ENCODE measurements around the gene TMF1.
A peak's percentile ranks its signal among the peaks of the same experiment; 100 is the strongest.

TMF1 gene, protein sequence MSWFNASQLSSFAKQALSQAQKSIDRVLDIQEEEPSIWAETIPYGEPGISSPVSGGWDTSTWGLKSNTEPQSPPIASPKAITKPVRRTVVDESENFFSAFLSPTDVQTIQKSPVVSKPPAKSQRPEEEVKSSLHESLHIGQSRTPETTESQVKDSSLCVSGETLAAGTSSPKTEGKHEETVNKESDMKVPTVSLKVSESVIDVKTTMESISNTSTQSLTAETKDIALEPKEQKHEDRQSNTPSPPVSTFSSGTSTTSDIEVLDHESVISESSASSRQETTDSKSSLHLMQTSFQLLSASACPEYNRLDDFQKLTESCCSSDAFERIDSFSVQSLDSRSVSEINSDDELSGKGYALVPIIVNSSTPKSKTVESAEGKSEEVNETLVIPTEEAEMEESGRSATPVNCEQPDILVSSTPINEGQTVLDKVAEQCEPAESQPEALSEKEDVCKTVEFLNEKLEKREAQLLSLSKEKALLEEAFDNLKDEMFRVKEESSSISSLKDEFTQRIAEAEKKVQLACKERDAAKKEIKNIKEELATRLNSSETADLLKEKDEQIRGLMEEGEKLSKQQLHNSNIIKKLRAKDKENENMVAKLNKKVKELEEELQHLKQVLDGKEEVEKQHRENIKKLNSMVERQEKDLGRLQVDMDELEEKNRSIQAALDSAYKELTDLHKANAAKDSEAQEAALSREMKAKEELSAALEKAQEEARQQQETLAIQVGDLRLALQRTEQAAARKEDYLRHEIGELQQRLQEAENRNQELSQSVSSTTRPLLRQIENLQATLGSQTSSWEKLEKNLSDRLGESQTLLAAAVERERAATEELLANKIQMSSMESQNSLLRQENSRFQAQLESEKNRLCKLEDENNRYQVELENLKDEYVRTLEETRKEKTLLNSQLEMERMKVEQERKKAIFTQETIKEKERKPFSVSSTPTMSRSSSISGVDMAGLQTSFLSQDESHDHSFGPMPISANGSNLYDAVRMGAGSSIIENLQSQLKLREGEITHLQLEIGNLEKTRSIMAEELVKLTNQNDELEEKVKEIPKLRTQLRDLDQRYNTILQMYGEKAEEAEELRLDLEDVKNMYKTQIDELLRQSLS

DNA sequence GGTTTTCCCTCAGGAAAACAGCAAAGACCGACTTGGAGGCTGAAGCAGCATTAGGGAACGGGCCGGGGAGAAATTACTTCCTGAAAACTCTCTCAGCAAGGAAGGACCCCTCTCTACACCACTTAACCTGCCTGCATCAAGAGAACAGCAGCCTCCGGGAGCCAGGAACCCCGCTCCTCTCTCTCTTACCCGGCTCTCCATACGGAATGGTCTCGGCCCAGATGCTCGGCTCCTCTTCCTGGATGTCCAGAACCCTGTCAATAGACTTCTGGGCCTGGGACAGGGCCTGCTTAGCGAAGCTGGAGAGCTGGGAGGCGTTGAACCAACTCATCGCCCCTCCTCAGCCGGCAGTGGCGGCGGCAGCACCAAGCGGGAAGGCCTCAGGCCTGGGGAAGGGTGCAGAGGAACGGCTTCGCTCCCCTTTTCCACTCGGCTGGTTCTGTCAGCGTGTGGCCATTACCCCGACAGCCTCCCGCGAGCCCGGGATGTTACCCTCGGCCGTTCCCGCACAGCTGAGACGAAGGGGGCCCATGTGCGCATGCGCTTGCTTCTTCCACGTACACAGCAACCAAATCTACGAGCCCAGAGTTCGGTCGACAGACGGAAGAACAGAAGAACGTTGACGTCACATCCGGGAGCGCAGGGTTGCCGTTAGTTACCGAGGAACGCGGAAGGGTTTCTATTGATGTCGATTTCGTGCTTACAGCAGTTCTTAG lies at the start of gene TMF1:
TSS of gene TMF1 (minus strand) at position 578 of the 716 bp plus-strand sequence. CDS start at position 331, 247 bp downstream.
- DNase-seq: peak; percentile 98

DNA sequence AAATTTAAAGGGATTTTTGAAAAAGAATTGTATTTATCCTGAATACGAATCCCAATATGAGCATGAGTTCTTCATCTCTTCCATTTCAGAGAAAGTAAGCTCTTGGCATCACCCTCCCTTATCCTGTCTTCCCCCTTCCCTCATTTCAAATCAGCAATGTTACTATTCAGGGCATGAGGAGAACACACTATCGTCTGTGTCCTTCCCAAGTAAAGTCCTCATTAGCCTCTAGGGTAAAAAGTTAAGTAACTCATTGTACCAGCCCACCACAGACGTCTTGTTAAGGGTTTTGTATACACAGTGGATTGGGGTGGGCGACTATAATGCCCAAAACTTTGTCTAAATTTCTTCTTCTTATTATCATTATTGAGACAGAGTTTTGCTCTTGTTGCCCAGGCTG lies 47.4 kb upstream of the TMF1 start:
- DNase-seq: no peak

DNA sequence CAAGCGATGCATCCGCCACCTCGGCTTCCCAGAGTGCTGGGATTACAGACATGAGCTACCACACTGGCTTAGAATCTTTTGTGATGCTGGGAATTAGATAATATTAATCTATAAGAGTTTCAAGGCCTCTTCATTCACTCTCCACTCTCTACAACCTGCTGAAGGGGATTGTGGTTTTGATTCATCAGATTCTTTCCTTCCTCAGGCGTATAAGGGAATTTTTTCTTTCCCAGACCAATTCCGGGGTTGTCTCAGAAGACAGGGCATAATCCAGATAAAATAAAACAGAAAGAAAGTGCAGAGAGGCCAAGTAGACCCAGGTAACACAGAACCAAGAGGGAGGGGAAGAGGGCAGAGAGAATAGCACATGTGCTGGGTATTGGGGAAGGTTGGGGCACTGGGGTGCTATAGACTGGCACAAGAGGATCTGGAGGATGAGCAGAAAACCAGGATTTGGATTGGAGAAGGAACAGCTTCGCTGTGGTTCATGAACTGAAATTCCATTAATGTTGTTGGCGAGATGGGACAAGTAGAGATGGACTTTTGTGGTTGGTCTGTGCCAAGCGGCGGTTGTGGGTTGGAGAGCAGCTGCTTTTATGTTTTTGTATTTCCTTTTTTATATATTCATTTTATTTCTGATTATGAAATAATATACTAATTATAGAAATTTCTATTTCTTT lies 45.4 kb upstream of the TMF1 start:
- DNase-seq: no peak

DNA sequence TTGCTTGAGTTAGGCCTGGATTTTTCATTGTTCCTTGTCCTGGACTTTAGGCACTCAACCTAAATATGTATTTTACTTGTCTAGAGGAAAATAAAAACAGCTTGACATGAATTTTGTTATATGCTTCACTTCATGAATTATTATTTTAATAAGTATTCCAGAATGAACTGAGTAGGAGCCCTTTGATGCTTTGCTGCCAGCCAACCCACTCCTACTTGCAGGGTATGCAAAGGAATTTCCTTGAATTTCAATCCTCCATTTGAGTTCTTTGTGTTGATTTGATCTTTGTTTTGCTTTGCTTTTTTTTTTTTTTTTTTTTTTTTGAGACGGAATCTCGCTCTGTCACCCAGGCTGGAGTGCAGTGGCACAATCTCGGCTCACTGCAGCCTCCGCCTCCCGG lies 44.2 kb upstream of the TMF1 start:
- no peak for DNase-seq

DNA sequence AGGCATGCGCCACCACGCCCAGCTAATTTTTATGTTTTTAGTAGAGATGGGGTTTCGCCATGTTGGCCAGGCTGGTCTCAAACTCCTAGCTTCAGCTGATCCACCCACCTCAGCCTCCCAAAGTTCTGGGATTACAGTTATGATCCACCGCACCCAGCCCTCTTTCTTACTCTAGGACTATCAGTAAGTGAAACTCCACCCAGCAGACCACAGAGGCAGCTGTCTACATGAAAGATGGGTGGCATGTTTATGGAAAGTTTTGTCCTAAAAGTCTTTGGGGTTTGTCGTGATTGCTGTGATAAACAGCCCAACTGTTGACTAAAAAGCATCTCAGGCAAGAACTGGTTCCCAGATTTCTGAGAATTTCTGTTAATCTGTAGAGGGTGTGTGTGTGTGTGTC lies 43.5 kb upstream of the TMF1 start:
- DNase-seq: peak; percentile 48

DNA sequence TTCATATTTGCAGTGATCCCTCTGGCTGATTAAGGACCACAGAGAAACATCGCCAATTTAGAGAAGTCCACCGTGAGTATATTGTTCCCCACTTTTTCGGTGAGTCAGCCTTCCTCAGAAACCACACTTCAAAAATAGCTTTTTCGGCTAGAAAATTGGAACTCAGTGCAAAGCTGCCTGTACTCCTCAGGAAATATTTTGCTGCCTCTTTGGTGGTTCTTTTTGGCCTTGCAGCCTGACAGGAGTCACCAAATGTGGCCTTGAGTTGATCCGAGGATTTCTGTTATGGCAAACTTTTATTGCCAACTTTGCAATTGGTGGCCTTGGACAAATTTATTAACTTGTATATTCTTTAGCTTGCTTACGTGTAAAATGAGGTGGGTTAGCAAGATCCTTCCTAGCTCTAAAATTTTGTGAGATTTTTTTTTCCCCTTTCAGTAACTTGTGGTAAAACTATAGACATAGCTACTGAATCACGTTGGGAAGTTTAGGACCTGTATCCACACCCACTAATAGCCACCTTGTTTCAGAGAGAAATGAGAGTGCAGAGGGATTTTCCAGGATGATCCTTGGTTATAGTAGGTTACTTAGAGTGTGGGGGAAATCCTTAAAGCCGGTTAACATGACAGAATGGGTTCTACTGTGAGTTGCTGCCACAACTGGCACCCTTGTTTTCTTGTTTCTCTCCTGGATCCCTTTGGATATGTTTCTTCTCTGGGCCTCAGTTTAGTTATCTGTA lies 42.5 kb upstream of the TMF1 start:
- DNase-seq: peak; percentile 40

DNA sequence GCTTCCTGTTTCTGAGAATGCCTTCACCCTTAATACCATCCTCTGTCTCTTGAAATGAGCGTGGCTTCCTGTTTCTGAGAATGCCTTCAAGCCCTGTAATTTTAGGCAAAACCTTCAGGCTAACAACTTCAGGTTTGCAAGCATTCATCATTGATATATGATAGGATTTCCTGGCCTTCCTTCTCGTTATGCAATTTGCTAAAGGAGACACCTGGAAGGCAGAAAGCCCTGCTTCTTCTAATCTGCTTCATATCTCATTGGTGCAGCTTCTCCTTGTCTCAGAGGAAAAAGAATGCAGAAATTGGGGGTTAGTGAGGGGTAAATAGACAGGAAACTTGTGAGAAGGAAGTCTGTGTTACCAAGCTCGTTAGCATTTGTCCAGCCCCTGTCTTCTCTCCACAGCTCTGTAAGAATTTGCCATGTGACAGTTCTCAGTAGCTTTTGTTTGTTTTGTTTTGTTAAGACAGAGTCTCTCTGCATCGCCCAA lies 39.9 kb upstream of the TMF1 start:
- DNase-seq: no peak

DNA sequence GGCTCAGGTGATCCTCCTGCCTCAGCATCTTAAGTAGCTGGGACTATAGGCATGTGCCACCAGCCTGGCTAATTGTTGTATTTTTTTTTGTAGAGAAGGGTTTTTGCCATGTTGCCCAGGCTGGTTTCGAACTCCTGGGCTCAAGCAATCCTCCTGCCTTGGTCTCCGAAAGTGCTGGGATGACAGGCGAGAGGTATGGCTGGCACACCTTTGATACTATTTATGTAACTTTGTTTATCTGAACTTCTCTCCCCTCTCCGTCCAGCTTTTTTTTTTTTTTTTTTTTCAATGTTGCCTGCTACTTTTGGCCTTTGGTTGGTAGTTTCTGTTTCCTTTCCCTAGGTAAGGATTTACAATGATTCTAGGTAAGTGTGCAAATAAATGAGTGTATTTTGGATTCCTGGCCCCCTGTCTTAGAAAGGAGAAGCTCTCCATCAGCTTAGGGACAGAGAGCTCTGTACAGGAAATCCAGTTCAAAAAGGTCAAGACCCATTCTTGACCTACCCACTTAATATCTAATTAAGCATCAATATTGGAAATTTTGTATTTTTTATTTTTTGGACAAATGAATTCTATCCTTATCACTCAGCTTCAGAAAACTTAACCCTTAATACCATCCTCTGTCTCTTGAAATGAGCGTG lies 39.4 kb upstream of the TMF1 start:
- DNase-seq: no peak

DNA sequence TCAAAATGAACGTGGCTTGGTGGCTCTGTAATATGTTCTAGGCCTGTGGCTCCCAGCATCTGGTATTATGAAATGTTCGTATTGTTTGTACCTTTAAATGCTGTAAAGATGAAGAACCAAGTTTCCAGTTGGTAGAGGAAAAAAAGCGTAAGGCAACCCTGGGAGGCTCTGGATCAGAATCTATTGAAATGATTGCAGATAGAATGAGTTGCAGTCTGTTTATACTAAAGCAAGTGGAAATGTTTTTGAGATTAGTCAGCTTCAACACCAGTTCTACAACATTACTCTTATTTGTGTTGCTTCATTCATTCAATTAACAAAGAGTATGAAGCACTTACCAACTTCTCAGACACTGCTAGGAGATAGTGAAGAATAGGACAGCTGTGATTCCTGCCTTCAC lies 37.9 kb upstream of the TMF1 start:
- DNase-seq: no peak

DNA sequence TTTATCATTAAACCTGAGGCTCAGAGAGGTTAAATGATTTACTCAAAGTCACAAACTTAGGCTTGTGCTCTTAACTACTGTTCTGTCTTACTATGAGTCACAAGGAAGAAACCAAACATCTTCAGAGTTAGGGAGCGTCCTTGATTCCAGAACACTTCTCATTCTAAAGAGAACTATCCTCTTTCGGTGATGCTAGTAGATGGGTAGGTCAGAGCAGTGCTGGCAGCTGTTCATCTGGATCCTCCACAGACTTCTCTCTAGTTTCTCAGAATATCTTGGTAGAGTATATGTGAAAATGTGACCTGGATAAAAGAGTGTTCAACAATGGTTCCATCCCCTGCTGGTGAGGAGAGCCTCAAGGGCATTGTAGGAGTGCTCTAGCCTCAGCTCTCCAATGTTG lies 35.9 kb upstream of the TMF1 start:
- no peak for DNase-seq

DNA sequence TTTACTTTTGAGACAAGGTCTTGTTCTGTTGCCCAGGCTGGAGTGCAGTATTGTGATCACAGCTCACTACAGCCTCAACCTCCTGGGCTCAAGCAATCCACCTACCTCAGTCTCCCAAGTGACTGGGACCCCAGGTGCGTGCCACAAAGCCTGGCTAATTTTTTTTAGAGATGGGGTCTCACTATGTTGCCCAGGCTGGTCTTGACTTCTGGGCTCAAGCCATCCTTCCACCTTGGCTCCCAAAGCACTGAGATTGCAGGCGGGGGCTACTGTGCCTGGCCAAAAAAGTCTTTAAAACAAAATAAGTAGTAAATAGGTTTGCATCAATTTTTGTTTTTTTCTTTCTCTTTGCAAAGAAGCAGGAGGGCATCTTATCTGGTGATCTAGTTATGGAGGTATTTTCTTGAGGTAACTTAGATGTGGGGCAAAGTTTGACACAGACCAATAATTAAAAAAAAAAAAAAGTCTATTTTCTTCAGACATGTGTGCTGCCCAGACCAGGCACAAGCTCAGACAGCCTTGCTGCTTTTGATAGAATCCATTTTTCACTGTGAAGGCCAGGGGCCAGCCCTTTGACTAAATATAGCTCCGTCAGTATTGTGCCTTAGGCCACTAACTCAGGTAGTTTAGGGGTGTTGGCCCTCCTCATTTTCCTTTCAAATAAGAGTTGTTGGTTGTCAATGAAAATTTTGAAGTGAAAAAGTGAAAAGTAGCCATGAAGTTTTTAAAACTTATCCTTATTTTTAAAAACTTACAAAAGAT lies 35.1 kb upstream of the TMF1 start:
- no peak for DNase-seq

DNA sequence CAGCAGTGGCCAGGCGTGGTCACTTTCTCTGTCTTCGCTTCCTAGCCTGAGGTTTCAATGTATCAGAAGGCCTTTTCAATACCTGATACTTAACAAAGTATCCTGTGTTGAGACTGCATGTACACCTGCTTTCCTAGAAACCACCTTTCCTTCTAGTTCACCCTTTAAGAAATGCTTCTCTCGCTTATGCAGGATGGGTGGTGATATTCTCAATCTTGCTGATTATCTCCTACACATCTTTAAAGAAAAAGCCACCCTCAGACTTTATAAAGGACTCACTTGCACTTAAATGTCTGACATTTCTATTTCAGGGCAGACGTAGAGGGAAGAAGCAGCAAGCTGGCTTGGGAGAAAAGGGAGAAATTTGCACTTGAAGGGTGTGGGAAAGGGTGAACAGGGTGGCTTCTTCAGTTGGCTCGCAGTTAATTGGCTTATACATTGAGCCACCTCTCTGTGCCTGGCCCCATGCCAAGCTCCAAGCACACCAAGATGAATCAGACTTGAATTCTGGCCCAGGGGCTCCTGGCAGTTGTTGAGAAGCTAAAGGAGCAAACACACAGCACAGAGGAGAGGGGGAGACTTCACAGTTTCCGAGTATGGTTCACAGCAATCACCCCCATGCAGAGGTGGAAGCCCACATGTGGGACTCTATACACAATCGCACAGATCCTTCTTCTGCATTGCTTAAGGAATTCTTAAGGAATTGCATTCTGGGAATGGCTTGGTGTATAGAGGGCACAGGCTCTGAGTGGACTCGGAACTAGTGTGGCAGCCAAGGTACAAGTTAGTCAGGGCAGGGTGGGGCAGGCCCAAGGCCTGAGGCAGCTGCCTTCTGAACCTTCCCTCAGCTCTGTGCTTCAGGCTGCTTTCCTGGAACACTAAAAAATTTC lies 33.9 kb upstream of the TMF1 start:
- peak; percentile 90 for DNase-seq

DNA sequence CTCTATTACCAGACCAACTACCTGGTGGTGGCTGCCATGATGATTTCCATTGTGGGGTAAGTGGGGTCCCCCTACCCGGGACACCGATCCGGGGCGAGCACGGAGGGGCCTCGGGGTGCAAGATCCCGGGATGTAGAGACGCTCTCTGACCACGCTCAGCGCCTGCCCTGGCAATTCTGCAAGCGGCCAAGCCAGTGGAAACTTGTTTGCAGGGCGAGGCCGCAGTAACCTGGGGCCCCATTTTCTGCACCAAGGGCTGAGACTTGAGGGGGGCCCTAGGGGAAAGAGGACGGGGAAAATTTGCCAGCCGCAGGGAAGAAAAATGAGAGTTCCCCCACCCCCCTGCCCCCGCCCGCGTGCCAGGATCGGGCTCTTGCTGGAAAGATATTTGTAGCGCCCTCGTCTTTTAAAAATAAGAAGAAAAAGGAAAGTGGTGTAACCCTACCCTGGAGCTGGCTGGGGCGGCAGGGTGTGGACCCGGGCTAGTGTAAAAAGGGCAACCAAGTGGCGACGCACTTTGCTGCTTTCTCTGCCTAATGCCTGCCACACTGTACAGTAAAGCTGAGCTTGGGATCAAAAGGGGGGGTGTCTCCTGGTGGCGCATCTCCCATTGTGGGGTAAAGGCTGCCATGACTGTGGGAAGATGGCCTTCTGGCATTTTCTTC lies 33.2 kb upstream of the TMF1 start:
- no peak for DNase-seq

DNA sequence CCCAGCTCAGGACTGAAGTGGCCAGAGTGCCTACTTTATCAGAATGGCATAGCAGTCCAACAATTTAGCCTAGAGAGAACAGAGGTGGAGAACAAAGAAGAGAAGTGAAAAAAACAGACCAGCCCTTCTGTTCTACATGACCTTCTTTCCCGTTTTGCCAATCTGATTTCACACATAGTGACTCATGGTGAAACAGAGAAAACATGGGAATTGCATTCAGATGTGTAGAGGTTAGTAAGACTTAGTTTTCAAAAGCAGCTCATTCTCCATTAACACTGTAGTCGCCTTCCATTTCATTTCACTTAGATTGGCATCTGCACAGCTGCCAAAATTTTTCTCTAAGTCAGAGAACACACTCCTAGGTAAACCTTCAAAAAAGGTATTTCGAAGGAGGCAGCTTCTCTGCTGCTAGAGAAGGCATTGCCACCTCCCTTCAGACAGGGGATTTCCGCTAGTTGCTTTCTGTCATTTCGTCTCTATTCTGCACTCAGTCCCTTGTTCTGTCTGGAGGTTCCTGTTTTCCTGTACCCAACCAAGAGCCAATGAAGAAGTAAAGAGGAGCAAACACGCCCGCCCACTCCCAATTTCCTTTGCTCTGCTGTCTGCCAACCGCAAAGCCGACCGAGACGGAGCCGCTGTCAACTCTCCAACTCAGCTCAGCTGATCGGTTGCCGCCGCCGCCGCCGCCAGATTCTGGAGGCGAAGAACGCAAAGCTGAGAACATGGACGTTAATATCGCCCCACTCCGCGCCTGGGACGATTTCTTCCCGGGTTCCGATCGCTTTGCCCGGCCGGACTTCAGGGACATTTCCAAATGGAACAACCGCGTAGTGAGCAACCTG lies 32.4 kb upstream of the TMF1 start, which contains the start of gene ARL6IP5:
TSS of gene ARL6IP5 (plus strand) at position 612 of the 842 bp plus-strand sequence. CDS start at position 723, 111 bp downstream.
- peak; percentile 93 for DNase-seq

DNA sequence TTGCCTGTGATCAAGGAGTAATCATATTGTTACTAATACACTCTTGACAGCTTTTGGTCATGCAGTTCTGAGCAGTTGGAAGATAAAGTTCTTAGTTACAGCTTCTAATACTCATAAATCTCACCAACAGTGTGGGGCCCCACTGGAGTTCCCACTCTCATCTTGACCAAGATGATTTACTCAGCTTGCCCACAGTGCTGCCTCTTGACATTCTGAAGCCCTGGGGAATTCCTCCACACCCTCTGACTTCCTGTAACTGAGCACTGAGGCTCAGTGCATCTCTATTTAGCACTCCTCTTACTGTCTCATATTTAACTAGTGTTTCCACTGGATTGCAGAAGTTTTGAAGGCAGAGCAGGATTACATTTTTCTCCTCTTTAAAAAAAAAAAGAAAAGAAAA lies 30.7 kb upstream of the TMF1 start:
- DNase-seq: peak; percentile 84

DNA sequence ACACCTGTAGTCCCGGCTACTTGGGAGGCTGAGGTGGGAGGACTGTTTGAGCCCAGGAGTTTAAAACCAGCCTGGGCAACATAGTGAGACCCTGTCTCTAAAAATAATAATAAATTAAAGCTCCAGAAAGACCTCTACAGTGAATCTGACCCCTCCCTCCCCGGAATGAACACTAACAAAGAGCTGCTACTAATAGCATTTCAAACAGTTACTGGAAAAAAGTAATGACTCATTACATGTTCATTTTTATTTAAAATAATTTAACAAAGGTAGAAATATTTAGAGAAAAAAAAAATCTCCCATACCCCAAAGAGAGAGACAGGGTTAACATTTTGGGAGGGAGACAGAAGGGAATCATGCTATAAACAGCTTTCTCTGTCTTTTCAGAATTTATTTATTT lies 30.2 kb upstream of the TMF1 start:
- DNase-seq: no peak

DNA sequence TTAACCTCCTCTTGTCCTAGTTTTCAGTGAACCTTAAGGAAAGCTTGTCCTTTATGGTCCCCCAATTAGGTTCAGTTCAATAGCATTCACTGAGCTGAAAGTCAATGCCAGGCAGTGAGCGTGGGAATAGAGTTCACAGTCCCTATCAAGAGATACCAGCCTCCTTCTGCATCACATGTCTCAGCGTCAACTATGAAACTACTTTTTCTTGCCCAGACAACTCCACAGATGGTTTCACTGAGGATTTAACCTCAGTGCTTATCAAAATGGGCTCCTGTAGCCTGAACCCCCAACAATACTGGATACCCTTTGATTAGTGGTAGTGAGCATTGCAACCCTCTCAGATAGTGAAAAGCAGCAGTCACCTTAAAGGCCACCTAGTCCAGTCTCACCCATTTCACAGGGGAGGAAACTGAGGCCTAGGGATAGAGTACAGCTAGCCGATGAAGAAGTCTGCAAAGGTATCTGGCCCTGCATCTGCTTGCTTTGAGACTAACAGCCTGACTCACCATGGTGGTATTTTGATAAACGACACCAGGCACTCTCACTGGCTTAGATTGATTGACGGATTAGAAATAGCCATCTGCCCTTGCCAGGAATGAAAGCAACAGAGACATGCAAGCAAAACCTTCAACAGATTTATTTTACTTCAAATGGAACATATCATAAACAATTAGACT lies 29.6 kb upstream of the TMF1 start:
- no peak for DNase-seq
